ENCODE results near the gene LGALS7. TPM values are rescaled to one million over a fixed set of nuclear protein-coding genes. Genes with fewer than 3 reads are reported as not detected.
A peak's percentile ranks its signal among the peaks of the same experiment; 100 is the strongest.

Gene LGALS7
- total RNA-seq, 1 donor = not detected

GRCh38 chr19:38739440-38740256 is 33.7 kb downstream of the LGALS7 start:
- H3K4me1 ChIP-seq (ENCODE audit: insufficient read depth, low read length) = no peaks in the 10 kb centered on the region
- H3K9me3 ChIP-seq (ENCODE audit: low read depth, low read length) = no peaks in the 10 kb centered on the region
- no peaks in the 10 kb centered on the region for H3K36me3 ChIP-seq (ENCODE audit: insufficient read depth, low read length)
- H3K79me2 ChIP-seq (ENCODE audit: insufficient read depth, low read length) = no peaks in the 10 kb centered on the region
- DNase-seq (ENCODE audit: insufficient read length, low spot score, missing footprints) = peak; percentile 81
- no peak overlapping the region for H3K4me2 ChIP-seq (ENCODE audit: insufficient read depth, low read length)
- peaks cover 2% of the 10 kb centered on the region for H4K20me1 ChIP-seq (ENCODE audit: insufficient read depth, low read length)
- no peaks in the 10 kb centered on the region for H3K27me3 ChIP-seq (ENCODE audit: insufficient read depth, low read length)
- H2AFZ ChIP-seq (ENCODE audit: low read length) = no peak overlapping the region
- no peak overlapping the region for H3K4me3 ChIP-seq (ENCODE audit: insufficient read depth, low read length)
- H3K27ac ChIP-seq (ENCODE audit: low read depth, low read length) = no peak overlapping the region
- TF ChIP-seq CTCF (IDR thresholded peaks at IDR 0.05; ENCODE audit: extremely low read depth, low read depth, low read length) = no peak

GRCh38 chr19:38737921-38738737 is 35.2 kb downstream of the LGALS7 start:
- Histone ChIP-seq H3K27ac (ENCODE audit: low read depth, low read length) (no peak overlapping the region), H3K79me2 (ENCODE audit: insufficient read depth, low read length) (no peaks in the 10 kb centered on the region), H3K4me1 (ENCODE audit: insufficient read depth, low read length) (peaks cover 3% of the 10 kb centered on the region), H3K9me3 (ENCODE audit: low read depth, low read length) (no peaks in the 10 kb centered on the region), H2AFZ (ENCODE audit: low read length) (no peak overlapping the region), H3K36me3 (ENCODE audit: insufficient read depth, low read length) (no peaks in the 10 kb centered on the region), H3K27me3 (ENCODE audit: insufficient read depth, low read length) (no peaks in the 10 kb centered on the region), H3K4me3 (ENCODE audit: insufficient read depth, low read length) (no peak overlapping the region), H3K4me2 (ENCODE audit: insufficient read depth, low read length) (no peak overlapping the region), H4K20me1 (ENCODE audit: insufficient read depth, low read length) (peaks cover 2% of the 10 kb centered on the region)
- DNase-seq (ENCODE audit: insufficient read length, low spot score, missing footprints) = peak; percentile 92
- TF ChIP-seq CTCF (IDR thresholded peaks at IDR 0.05; ENCODE audit: extremely low read depth, low read depth, low read length) = no peak

- no peak for TF ChIP-seq CTCF (IDR thresholded peaks at IDR 0.05; ENCODE audit: extremely low read depth, low read depth, low read length)
- Histone ChIP-seq H3K27me3 (ENCODE audit: insufficient read depth, low read length) (no peaks in the 10 kb centered on the region), H4K20me1 (ENCODE audit: insufficient read depth, low read length) (peaks cover 2% of the 10 kb centered on the region), H3K9me3 (ENCODE audit: low read depth, low read length) (no peaks in the 10 kb centered on the region), H3K36me3 (ENCODE audit: insufficient read depth, low read length) (peaks cover 4% of the 10 kb centered on the region), H3K4me2 (ENCODE audit: insufficient read depth, low read length) (no peak overlapping the region), H3K4me1 (ENCODE audit: insufficient read depth, low read length) (peaks cover 3% of the 10 kb centered on the region), H3K79me2 (ENCODE audit: insufficient read depth, low read length) (no peaks in the 10 kb centered on the region), H3K27ac (ENCODE audit: low read depth, low read length) (no peak overlapping the region), H2AFZ (ENCODE audit: low read length) (no peak overlapping the region), H3K4me3 (ENCODE audit: insufficient read depth, low read length) (no peak overlapping the region)
- DNase-seq (ENCODE audit: insufficient read length, low spot score, missing footprints) = no peak
Measured at GRCh38 chr19:38737281-38737865, 35.9 kb downstream of the LGALS7 start.
